GM19240 (cell line): ENCODE data around the gene CLCN4.

Source experiments
- DNase-seq: peaks from one replicate; pipeline ENCODE4 v3.0.0; 2011; ENCODE audit warnings: low spot score; ENCODE audit not compliant: insufficient read length

CLCN4 gene

GRCh38 chrX:10166248-10166716 lies 9.5 kb downstream of the CLCN4 start:
- no peak for DNase-seq

DNA sequence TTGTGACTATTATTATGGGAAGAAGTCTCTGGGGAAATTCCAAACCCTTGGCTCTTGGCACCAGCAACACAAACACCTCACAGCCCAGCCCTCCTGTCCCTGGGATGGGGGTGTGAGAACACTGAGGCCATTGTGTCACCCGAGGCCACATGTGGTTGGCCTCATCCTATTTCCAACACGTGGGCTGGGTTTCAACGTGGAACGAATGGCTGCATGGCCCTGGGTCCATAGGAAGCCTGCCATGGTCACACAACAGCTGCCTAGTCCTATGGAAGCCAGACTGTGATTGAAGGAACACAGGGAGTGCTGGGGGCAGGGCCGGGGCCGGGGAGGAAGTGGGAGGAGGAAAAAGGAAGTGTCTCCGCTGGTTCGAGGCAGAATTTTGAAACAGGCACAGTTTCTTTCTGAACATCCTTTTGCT lies 10.0 kb downstream of the CLCN4 start:
- no peak for DNase-seq

GRCh38 chrX:10167573-10167972 lies 10.8 kb downstream of the CLCN4 start:
- DNase-seq: no peak

DNA sequence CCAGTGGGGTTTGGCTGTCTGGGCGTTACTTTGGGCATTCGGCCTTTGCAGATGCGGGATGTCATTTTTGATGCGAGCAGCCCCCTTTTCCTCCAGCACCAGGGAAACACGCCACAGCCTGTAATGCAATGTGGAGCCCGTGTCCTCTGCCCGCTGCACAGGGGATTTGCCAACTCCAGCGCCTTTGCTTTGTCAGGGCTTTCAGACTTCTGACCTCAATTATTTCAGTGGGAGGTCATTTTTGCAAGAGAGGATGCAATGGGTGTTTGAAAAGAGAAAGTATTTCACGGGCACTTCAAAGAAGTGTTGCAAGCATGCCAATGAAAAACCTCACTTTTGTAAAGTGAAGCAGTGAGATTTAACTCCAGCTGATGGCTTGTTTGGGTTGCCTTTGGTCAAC lies 11.5 kb downstream of the CLCN4 start:
- no peak for DNase-seq

GRCh38 chrX:10169175-10169574 lies 12.4 kb downstream of the CLCN4 start:
- DNase-seq: no peak

GRCh38 chrX:10171249-10171648 lies 14.5 kb downstream of the CLCN4 start:
- no peak for DNase-seq

GRCh38 chrX:10172877-10173276 lies 16.1 kb downstream of the CLCN4 start:
- DNase-seq: no peak

DNA sequence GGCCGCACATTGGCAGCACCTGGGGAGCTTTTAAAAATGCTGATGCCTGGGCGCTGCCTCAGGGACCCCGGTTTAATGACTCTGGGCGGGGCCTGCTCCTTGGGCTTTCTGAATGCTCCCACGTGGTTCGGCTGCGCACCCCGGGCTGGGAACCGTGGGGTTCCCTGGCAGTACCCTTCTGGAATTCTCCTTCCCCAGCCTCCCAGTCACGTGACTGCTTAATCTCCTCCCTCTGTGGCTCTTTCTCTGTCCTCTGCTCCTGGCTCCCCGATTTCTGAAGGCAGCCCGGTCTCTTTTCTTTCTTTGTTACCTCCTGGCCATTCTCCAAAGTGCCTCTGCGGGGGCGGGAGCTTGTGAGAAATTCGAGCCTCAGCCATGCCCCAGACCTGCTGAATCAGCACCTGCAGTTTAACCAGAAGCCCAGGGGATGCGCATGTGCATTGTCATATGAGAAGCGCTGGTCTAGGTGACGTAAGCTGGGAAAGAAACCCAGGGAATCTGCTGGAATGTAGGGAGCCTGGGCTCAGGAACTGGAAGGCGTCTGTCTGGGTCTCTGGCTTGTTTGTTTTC lies 16.6 kb downstream of the CLCN4 start:
- DNase-seq: no peak

DNA sequence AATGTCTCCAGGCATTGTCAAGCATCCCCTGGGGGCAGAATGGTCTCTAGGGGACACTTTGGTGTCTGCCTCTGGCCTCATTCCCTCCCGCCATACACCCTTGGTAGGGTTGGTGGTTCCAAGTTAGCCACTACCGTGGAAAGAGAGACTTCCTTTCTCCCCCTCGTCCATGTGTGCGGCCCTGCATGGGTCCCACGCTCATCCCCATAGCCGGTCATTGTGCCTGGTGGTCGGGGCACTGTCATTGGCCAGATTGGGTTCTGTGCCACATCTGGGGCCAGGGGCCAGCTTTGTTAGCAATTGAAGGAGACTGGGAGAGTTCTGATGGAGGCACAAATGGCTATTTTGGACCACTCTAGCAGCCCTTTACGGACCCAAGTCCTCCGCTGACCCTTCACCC lies 17.3 kb downstream of the CLCN4 start:
- DNase-seq: no peak

- no peak for DNase-seq
Measured at GRCh38 chrX:10174810-10175209, 18.0 kb downstream of the CLCN4 start.

GRCh38 chrX:10175319-10175871 lies 18.6 kb downstream of the CLCN4 start:
- no peak for DNase-seq

GRCh38 chrX:10176121-10177003 lies 19.6 kb downstream of the CLCN4 start:
- DNase-seq: no peak

DNA sequence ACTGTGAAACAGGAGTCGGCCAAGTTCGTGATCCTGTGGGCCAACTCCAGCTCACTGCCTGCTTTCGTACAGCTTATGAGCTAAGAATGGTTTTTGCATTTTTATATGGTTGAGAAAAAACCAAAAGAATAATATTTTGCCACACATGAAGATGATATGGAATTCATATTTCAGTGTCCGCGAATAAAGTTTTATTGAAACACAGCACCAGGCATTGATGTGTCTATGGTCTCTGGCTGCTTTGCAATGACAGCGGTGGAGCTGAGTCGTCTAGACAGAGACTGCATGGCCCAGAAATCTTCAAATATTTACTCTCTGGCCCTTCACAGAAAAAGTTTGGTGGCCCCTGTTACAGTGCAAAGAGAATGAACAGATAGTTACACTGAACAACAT lies 20.2 kb downstream of the CLCN4 start:
- no peak for DNase-seq

DNA sequence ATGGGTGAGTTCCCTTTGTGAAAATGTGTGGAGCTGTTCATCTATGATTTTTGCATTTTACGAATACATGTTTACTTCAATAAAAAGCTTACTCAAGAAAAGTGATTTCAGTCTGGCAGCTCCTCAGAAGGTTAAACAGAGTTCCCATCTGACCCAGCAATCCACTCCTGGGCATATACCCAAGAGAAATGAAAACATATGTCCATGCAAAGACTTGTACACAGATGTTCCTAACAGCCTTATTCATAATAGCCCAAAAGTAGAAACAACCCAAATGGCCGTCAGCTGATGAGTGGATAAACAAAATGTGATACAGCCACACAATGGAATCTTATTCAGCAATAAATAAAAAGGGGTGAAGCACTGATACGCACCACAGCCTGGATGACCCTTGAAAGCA lies 20.8 kb downstream of the CLCN4 start:
- no peak for DNase-seq

DNA sequence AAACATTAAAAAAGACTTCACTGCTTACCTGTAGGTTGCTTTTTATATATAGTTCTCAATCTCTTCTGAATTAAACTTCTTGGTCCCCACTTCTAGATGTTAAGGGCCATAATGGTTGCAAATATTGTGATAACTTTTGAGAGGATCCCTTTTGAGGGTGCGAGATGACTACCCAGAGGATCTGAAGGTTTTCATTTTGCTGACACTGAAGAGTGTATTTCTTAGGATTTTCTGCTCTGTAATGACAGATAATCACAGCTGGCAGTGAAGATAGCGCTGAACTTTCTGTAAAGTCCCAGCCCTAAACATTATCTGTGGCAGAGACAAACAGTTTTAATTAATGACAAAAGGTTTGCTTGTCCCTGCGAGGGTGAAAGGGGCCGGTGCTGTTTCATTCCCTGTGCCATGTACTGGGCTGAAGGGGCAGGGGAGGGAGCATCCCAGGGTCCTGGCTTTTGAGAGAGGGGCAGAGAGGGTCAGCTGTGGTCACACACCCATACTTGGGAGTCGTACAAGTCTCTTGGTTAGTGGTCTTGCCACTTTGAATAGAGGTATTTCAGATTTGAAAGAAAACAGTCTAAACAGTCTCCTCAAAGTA lies 22.2 kb downstream of the CLCN4 start:
- no peak for DNase-seq

- DNase-seq: no peak
Measured at GRCh38 chrX:10183760-10184159, 27.0 kb downstream of the CLCN4 start.

GRCh38 chrX:10184411-10184810 lies 27.6 kb downstream of the CLCN4 start:
- no peak for DNase-seq

GRCh38 chrX:10186355-10186754 lies 29.6 kb downstream of the CLCN4 start:
- no peak for DNase-seq

GRCh38 chrX:10187421-10187820 lies 30.6 kb downstream of the CLCN4 start:
- DNase-seq: no peak

- peak; percentile 71 for DNase-seq
Measured at GRCh38 chrX:10189317-10190268, 32.8 kb downstream of the CLCN4 start.

GRCh38 chrX:10190367-10190766 lies 33.6 kb downstream of the CLCN4 start:
- no peak for DNase-seq
